K562 (cell line): ENCODE measurements around the gene CAMK2G. TPM values are rescaled to one million over a fixed set of nuclear protein-coding genes. Genes with fewer than 3 reads are reported as not detected.

Experiments
- SIX5 ChIP-seq, 2 experiments: IDR thresholded peaks; 2 replicates each; pipeline ENCODE4 v1.6.1; 2011; ENCODE audit warnings: low read length in 2 of 2, borderline replicate concordance in 1 of 2, low read depth in 1 of 2, mild to moderate bottlenecking in 1 of 2, moderate library complexity in 1 of 2; ENCODE audit not compliant: insufficient read depth in 1 of 2
- polyA plus RNA-seq, 8 experiments: library from polyadenylated mRNA; depleted of rRNA in 4 of 8; stranded (reverse) in 5 of 8; unstranded in 3 of 8; fragments of >200 nt; fragmentation: Nextera tagmentation in 2 of 8; fragmentation: Illumina TruSeq in 1 of 8; extraction: Ambion mirVana in 2 of 8; extraction: Trizol in 1 of 8; gene quantifications; 2 replicates each; pipeline versions ENCODE4 v1.2.1 to v1.2.3, GENCODE V29; 2011 to 2014; ENCODE audit warnings: inconsistent platforms in 1 of 8, missing spikeins in 1 of 8
- total RNA-seq, 7 experiments: library from RNA; depleted of rRNA in 6 of 7; stranded (reverse); fragments of >200 nt in 6 of 7; fragmentation: Illumina TruSeq in 2 of 7; extraction: Trizol in 2 of 7; gene quantifications; 2 replicates each; pipeline versions ENCODE4 v1.2.1 to v1.2.3, GENCODE V29; 2011 to 2021; ENCODE audit warnings: low replicate concordance in 1 of 7
- TF ChIP-seq, protein P1 (sequence below): fragments of 450-650 bp; IDR thresholded peaks from 2 replicates; pipeline ENCODE4 v1.6.1; 2016; ENCODE audit warnings: mild to moderate bottlenecking, moderate library complexity

Gene CAMK2G
- total and polyA plus RNA-seq, 9 of the 15 experiments (the other 6 are each of a cell fraction or from before 2014, with no cell fraction given), result 9.0 to 37.9 (median 32.6) TPM

GRCh38 chr10:73876157-73876556, 1.8 kb upstream of the CAMK2G start (continued):
- TF ChIP-seq, protein P1, sequence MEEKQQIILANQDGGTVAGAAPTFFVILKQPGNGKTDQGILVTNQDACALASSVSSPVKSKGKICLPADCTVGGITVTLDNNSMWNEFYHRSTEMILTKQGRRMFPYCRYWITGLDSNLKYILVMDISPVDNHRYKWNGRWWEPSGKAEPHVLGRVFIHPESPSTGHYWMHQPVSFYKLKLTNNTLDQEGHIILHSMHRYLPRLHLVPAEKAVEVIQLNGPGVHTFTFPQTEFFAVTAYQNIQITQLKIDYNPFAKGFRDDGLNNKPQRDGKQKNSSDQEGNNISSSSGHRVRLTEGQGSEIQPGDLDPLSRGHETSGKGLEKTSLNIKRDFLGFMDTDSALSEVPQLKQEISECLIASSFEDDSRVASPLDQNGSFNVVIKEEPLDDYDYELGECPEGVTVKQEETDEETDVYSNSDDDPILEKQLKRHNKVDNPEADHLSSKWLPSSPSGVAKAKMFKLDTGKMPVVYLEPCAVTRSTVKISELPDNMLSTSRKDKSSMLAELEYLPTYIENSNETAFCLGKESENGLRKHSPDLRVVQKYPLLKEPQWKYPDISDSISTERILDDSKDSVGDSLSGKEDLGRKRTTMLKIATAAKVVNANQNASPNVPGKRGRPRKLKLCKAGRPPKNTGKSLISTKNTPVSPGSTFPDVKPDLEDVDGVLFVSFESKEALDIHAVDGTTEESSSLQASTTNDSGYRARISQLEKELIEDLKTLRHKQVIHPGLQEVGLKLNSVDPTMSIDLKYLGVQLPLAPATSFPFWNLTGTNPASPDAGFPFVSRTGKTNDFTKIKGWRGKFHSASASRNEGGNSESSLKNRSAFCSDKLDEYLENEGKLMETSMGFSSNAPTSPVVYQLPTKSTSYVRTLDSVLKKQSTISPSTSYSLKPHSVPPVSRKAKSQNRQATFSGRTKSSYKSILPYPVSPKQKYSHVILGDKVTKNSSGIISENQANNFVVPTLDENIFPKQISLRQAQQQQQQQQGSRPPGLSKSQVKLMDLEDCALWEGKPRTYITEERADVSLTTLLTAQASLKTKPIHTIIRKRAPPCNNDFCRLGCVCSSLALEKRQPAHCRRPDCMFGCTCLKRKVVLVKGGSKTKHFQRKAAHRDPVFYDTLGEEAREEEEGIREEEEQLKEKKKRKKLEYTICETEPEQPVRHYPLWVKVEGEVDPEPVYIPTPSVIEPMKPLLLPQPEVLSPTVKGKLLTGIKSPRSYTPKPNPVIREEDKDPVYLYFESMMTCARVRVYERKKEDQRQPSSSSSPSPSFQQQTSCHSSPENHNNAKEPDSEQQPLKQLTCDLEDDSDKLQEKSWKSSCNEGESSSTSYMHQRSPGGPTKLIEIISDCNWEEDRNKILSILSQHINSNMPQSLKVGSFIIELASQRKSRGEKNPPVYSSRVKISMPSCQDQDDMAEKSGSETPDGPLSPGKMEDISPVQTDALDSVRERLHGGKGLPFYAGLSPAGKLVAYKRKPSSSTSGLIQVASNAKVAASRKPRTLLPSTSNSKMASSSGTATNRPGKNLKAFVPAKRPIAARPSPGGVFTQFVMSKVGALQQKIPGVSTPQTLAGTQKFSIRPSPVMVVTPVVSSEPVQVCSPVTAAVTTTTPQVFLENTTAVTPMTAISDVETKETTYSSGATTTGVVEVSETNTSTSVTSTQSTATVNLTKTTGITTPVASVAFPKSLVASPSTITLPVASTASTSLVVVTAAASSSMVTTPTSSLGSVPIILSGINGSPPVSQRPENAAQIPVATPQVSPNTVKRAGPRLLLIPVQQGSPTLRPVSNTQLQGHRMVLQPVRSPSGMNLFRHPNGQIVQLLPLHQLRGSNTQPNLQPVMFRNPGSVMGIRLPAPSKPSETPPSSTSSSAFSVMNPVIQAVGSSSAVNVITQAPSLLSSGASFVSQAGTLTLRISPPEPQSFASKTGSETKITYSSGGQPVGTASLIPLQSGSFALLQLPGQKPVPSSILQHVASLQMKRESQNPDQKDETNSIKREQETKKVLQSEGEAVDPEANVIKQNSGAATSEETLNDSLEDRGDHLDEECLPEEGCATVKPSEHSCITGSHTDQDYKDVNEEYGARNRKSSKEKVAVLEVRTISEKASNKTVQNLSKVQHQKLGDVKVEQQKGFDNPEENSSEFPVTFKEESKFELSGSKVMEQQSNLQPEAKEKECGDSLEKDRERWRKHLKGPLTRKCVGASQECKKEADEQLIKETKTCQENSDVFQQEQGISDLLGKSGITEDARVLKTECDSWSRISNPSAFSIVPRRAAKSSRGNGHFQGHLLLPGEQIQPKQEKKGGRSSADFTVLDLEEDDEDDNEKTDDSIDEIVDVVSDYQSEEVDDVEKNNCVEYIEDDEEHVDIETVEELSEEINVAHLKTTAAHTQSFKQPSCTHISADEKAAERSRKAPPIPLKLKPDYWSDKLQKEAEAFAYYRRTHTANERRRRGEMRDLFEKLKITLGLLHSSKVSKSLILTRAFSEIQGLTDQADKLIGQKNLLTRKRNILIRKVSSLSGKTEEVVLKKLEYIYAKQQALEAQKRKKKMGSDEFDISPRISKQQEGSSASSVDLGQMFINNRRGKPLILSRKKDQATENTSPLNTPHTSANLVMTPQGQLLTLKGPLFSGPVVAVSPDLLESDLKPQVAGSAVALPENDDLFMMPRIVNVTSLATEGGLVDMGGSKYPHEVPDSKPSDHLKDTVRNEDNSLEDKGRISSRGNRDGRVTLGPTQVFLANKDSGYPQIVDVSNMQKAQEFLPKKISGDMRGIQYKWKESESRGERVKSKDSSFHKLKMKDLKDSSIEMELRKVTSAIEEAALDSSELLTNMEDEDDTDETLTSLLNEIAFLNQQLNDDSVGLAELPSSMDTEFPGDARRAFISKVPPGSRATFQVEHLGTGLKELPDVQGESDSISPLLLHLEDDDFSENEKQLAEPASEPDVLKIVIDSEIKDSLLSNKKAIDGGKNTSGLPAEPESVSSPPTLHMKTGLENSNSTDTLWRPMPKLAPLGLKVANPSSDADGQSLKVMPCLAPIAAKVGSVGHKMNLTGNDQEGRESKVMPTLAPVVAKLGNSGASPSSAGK, result no peak
- no peak for TF ChIP-seq SIX5 (IDR thresholded peaks at IDR 0.05; ENCODE audit: borderline replicate concordance in 1 of 2, insufficient read depth in 1 of 2, low read depth in 1 of 2, low read length in 2 of 2)
